SU-DHL-6 (cell line): ENCODE data around the gene WNT11.

ENCODE experiments used
- H2AFZ ChIP-seq: fragments of 200-600 bp; sonication (generic); 2 replicates; pipeline ENCODE4 v1.6.1; 2014; ENCODE audit warnings: low read depth, mild to moderate bottlenecking, moderate library complexity, mixed read lengths, antibody characterized with exemption, low read length; ENCODE audit not compliant: severe bottlenecking
- H3F3A ChIP-seq: fragments of 200-600 bp; shearing (Covaris generic); 2 replicates; pipeline ENCODE4 v1.6.0; 2016; ENCODE audit warnings: antibody characterized with exemption, mild to moderate bottlenecking; ENCODE audit not compliant: insufficient read depth
- H3K27ac ChIP-seq: fragments of 200-600 bp; sonication (generic); 2 replicates; pipeline ENCODE4 v1.5.1; 2016; ENCODE audit warnings: low read depth, mild to moderate bottlenecking, low read length, moderate library complexity, mixed read lengths
- H3K27me3 ChIP-seq: fragments of 200-600 bp; sonication (generic), shearing (Covaris generic); 2 replicates; pipeline ENCODE4 v1.6.0; 2014; ENCODE audit warnings: mild to moderate bottlenecking, low read length
- H3K36me3 ChIP-seq: fragments of 200-600 bp; sonication (generic); 2 replicates; pipeline ENCODE4 v1.6.1; 2014; ENCODE audit warnings: mild to moderate bottlenecking, low read length, mixed read lengths
- H3K4me2 ChIP-seq: fragments of 300-600, 200-600 bp; shearing (Covaris generic), sonication (generic); 2 replicates; pipeline ENCODE4 v1.6.0; 2014; ENCODE audit warnings: low read length, low read depth, mild to moderate bottlenecking; ENCODE audit not compliant: poor library complexity, severe bottlenecking
- H3K4me3 ChIP-seq: fragments of 200-600 bp; sonication (generic); 2 replicates; pipeline ENCODE4 v1.5.1; 2014; ENCODE audit warnings: antibody characterized with exemption, low read length, mild to moderate bottlenecking, mixed read lengths; ENCODE audit not compliant: insufficient read depth, poor library complexity, severe bottlenecking
- H3K79me2 ChIP-seq: fragments of 200-600 bp; sonication (generic); 2 replicates; pipeline ENCODE4 v1.6.1; 2014; ENCODE audit warnings: mild to moderate bottlenecking, low read length, moderate library complexity; ENCODE audit not compliant: insufficient read depth
- H3K9ac ChIP-seq: fragments of 200-600 bp; sonication (generic); 2 replicates; pipeline ENCODE4 v1.7.0; 2014; ENCODE audit warnings: mild to moderate bottlenecking, low read length
- H3K9me2 ChIP-seq: fragments of 200-600 bp; sonication (generic); replicated peaks from 2 replicates; pipeline ENCODE4 v1.6.1; 2014; ENCODE audit warnings: low read length; ENCODE audit not compliant: insufficient read depth
- H3K9me3 ChIP-seq: fragments of 200-600 bp; sonication (generic); 2 replicates; pipeline ENCODE4 v1.6.1; 2014; ENCODE audit warnings: low read length, mixed read lengths; ENCODE audit not compliant: insufficient read depth
- H4K20me1 ChIP-seq: fragments of 200-600 bp; sonication (generic); 2 replicates; pipeline ENCODE4 v1.6.1; 2014; ENCODE audit warnings: low read depth, mild to moderate bottlenecking, antibody characterized with exemption, low read length, moderate library complexity, mixed read lengths
- EZH2phosphoT487 ChIP-seq: fragments of 200-600 bp; sonication (generic), shearing (Covaris generic); conservative IDR thresholded peaks from 2 replicates; pipeline ENCODE4 v1.6.1; 2018; ENCODE audit warnings: mild to moderate bottlenecking, antibody characterized with exemption, low read length, moderate library complexity, mixed read lengths
- TF ChIP-seq, protein P1 (sequence below): fragments of 200-600 bp; sonication (generic); IDR thresholded peaks from one replicate; pipeline ENCODE4 v1.5.1; 2017; ENCODE audit warnings: antibody characterized with exemption, mild to moderate bottlenecking, low read length, moderate library complexity; ENCODE audit not compliant: insufficient read depth, poor library complexity, severe bottlenecking

The WNT11 gene

DNA sequence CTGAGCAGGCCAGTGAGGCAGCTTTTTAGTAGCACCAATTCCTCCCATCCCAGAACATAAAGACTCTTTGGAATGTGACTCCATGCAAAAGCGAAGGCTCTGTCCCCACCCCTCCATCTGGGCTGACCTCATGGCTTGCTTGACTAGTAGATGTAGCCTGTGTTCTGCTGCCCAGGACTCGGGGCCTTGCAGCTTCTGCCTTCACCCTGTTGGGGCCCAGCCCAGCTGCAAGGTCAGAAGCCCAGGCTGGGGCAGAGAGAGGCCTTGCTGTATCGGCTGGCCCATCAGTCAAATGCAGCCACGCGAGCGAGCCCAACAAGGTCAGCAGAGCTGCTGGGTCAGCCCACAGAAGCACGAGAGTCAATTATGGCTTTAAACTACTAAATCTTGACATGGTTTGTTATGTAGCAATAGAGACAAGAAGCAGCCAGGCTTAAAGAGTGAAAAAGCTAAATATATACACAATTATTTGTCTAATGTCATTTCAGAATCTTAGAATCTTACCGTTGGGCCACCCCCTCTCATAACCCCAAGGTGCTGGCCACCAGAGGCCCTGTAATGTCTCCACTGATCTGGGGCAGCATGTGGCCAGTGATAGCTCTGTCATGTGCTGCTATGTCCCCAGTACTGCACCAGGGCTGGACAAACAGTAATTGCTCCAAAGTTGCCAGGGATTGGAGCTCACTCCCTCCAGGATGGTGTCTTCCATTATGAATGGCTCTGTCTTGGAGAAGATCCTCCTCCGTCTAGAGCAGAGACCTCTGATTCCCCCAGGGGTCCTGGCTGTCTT, 10.4 kb upstream of the WNT11 start:
- H4K20me1 ChIP-seq: no peaks in the 10 kb centered on the region
- no peaks in the 10 kb centered on the region for H3K9me3 ChIP-seq
- H2AFZ ChIP-seq: no peak overlapping the region
- H3K27me3 ChIP-seq: no peaks in the 10 kb centered on the region
- TF ChIP-seq EZH2phosphoT487: no peak
- TF ChIP-seq, protein P1, sequence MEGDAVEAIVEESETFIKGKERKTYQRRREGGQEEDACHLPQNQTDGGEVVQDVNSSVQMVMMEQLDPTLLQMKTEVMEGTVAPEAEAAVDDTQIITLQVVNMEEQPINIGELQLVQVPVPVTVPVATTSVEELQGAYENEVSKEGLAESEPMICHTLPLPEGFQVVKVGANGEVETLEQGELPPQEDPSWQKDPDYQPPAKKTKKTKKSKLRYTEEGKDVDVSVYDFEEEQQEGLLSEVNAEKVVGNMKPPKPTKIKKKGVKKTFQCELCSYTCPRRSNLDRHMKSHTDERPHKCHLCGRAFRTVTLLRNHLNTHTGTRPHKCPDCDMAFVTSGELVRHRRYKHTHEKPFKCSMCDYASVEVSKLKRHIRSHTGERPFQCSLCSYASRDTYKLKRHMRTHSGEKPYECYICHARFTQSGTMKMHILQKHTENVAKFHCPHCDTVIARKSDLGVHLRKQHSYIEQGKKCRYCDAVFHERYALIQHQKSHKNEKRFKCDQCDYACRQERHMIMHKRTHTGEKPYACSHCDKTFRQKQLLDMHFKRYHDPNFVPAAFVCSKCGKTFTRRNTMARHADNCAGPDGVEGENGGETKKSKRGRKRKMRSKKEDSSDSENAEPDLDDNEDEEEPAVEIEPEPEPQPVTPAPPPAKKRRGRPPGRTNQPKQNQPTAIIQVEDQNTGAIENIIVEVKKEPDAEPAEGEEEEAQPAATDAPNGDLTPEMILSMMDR: no peak
- no peak overlapping the region for H3K27ac ChIP-seq
- no peaks in the 10 kb centered on the region for H3K9me2 ChIP-seq
- no peaks in the 10 kb centered on the region for H3K79me2 ChIP-seq
- no peaks in the 10 kb centered on the region for H3F3A ChIP-seq
- H3K4me3 ChIP-seq: no peak overlapping the region
- no peak overlapping the region for H3K4me2 ChIP-seq
- no peaks in the 10 kb centered on the region for H3K36me3 ChIP-seq
- no peak overlapping the region for H3K9ac ChIP-seq

DNA sequence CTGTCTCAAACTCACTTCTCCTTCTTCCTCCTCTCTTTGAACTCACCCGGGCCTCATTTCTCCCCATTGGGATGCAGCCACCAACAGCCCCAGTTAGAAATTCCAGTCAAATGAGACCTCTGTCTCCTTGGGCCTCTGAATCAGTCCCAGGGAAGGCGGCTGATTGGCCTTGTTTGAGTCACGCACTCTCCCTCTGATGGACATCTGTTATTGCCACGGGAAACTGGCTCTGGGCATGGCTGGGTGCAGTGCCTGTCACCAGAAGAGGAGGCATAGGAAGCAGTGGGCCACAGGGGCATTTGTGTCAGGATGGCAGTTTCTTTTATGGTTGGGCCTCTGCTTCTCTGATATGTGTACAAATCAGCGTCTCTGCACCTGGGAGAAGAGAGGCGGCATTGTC, 9.6 kb upstream of the WNT11 start:
- H3K4me2 ChIP-seq: no peak overlapping the region
- no peak overlapping the region for H3K27ac ChIP-seq
- TF ChIP-seq EZH2phosphoT487: no peak
- TF ChIP-seq, protein P1: no peak
- H3K27me3 ChIP-seq: no peaks in the 10 kb centered on the region
- H2AFZ ChIP-seq: no peak overlapping the region
- no peak overlapping the region for H3K9ac ChIP-seq
- no peak overlapping the region for H3K4me3 ChIP-seq
- H3K79me2 ChIP-seq: no peaks in the 10 kb centered on the region
- no peaks in the 10 kb centered on the region for H4K20me1 ChIP-seq
- H3F3A ChIP-seq: no peaks in the 10 kb centered on the region
- H3K9me3 ChIP-seq: no peaks in the 10 kb centered on the region
- no peaks in the 10 kb centered on the region for H3K9me2 ChIP-seq
- no peaks in the 10 kb centered on the region for H3K36me3 ChIP-seq

DNA sequence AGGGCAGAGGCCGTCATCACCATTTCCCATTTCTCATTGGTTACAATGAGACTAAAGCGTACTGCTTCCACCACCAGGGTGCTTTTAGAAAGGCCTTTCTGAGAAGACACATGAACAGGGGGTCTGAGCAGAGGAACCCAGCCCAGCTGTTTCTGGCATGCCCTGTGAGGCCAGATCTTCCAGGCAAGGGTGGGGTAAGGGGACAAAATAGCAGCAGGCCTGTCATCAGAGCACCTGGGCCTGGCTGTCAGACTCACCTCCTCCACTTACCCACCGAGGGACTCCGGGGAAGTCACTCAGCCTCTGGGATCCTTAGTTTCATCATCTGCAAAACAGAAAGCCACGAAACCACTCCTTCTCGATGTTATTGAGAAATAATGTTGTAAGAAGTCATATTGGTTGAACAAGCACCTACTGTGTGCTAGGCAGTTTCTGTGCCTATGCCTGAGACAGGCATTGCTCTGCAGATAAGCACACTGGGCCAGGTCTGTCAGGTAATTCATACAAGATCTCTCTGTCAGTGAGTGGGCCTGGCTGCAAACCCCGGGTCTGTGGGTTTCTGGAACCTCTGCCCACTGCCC, 8.8 kb upstream of the WNT11 start:
- Histone ChIP-seq H3K27me3 (no peaks in the 10 kb centered on the region), H3K9me2 (no peaks in the 10 kb centered on the region), H2AFZ (no peak overlapping the region), H3F3A (no peaks in the 10 kb centered on the region), H3K27ac (no peak overlapping the region), H3K4me3 (no peak overlapping the region), H3K79me2 (no peaks in the 10 kb centered on the region), H3K4me2 (no peak overlapping the region), H3K9ac (no peak overlapping the region), H3K9me3 (no peaks in the 10 kb centered on the region), H3K36me3 (no peaks in the 10 kb centered on the region), H4K20me1 (no peaks in the 10 kb centered on the region)
- no peak for TF ChIP-seq EZH2phosphoT487
- TF ChIP-seq, protein P1: no peak
